Measurements from ENCODE around the gene INSYN1.

- TF ChIP-seq, protein P1, sequence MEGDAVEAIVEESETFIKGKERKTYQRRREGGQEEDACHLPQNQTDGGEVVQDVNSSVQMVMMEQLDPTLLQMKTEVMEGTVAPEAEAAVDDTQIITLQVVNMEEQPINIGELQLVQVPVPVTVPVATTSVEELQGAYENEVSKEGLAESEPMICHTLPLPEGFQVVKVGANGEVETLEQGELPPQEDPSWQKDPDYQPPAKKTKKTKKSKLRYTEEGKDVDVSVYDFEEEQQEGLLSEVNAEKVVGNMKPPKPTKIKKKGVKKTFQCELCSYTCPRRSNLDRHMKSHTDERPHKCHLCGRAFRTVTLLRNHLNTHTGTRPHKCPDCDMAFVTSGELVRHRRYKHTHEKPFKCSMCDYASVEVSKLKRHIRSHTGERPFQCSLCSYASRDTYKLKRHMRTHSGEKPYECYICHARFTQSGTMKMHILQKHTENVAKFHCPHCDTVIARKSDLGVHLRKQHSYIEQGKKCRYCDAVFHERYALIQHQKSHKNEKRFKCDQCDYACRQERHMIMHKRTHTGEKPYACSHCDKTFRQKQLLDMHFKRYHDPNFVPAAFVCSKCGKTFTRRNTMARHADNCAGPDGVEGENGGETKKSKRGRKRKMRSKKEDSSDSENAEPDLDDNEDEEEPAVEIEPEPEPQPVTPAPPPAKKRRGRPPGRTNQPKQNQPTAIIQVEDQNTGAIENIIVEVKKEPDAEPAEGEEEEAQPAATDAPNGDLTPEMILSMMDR (IDR thresholded peaks at IDR 0.05; ENCODE audit: borderline replicate concordance, extremely low read depth, low read length, poor library complexity, severe bottlenecking): no peak
- TF ChIP-seq EZH2 (IDR thresholded peaks at IDR 0.05; ENCODE audit: borderline replicate concordance, low read depth, low read length, severe bottlenecking): no peak
Observed at GRCh38 chr15:73773428-73773827, 20.3 kb upstream of the INSYN1 start.
